ENCODE data around the gene MAD1L1. TPM values are rescaled to one million over a fixed set of nuclear protein-coding genes. Genes with fewer than 3 reads are reported as not detected.

MAD1L1 gene
- total and polyA plus RNA-seq, 2 of the 13 experiments (the other 11 are each of a cell fraction or from before 2014, with no cell fraction given), result 17.4 to 64.7 TPM

GRCh38 chr7:2060701-2061100 is 172.0 kb downstream of the MAD1L1 start:
- Histone ChIP-seq H4K20me1 (ENCODE audit: insufficient read depth, low read length) (no peaks in the 10 kb centered on the region), H3K27ac (ENCODE audit: extremely low read length, insufficient read depth, low read length) (no peak overlapping the region), H3K9me3 (ENCODE audit: low read length) (peaks cover 11% of the 10 kb centered on the region), H3K36me3 (replicated peaks in 1 of 2; ENCODE audit: control insufficient read depth in 1 of 2, insufficient read depth in 2 of 2, low read length in 2 of 2) (peaks cover 7 to 30% of the 10 kb centered on the region in 2 experiments; a peak in 4 of 5 replicates), H3K4me2 (ENCODE audit: low read depth, low read length) (no peak overlapping the region), H3K79me2 (ENCODE audit: insufficient read depth, low read length) (no peaks in the 10 kb centered on the region), H2AFZ (ENCODE audit: low read length) (no peak overlapping the region), H3K4me3 (replicated peaks in 1 of 3; ENCODE audit: insufficient read depth in 1 of 3, low read depth in 2 of 3, low read length in 3 of 3) (no peak overlapping the region), H3K4me1 (ENCODE audit: insufficient read depth, low read length) (no peaks in the 10 kb centered on the region), H3K27me3 (ENCODE audit: control insufficient read depth in 1 of 2, insufficient read depth in 2 of 2, low read length in 2 of 2) (no peaks in the 10 kb centered on the region), H3K9ac (ENCODE audit: insufficient read depth, low read depth, low read length) (no peak overlapping the region)
- no TSS peak for BruUV-seq (replicated peaks)
- no peak for TF ChIP-seq RFXAP (CRISPR knock-in tag; IDR thresholded peaks at IDR 0.05; ENCODE audit: borderline replicate concordance)
- no peak for TF ChIP-seq PRDM10 (CRISPR knock-in tag; IDR thresholded peaks at IDR 0.05; ENCODE audit: low read depth)
- no peak for TF ChIP-seq SIN3A (IDR thresholded peaks at IDR 0.05; ENCODE audit: borderline replicate concordance, low read depth, low read length)
- TF ChIP-seq TBX2 (CRISPR knock-in tag; IDR thresholded peaks at IDR 0.05; ENCODE audit: borderline replicate concordance), result no peak
- no peak for TF ChIP-seq NR2F2 (IDR thresholded peaks at IDR 0.05; ENCODE audit: borderline replicate concordance, low read depth)
- no peak for TF ChIP-seq PAX8 (CRISPR knock-in tag; IDR thresholded peaks at IDR 0.05; ENCODE audit: borderline replicate concordance)
- TF ChIP-seq MXI1 (IDR thresholded peaks at IDR 0.05; ENCODE audit: borderline replicate concordance, low read depth, low read length), result no peak
- TF ChIP-seq ZFP36L2 (CRISPR knock-in tag; IDR thresholded peaks at IDR 0.05), result no peak
- TF ChIP-seq CHD2 (IDR thresholded peaks at IDR 0.05; ENCODE audit: low read depth, low read length), result no peak
- no peak for TF ChIP-seq ZNF10 (CRISPR knock-in tag; IDR thresholded peaks at IDR 0.05; ENCODE audit: borderline replicate concordance, low read depth)
- no peak for TF ChIP-seq KDM2A (CRISPR knock-in tag; IDR thresholded peaks at IDR 0.05; ENCODE audit: borderline replicate concordance, low read depth)
- no peak for TF ChIP-seq PATZ1 (CRISPR knock-in tag; IDR thresholded peaks at IDR 0.05)
- TF ChIP-seq ZNF703 (CRISPR knock-in tag; IDR thresholded peaks at IDR 0.05; ENCODE audit: borderline replicate concordance), result no peak
- TF ChIP-seq ETV5 (CRISPR knock-in tag; IDR thresholded peaks at IDR 0.05; ENCODE audit: borderline replicate concordance), result no peak
- TF ChIP-seq PAXIP1 (CRISPR knock-in tag; conservative IDR thresholded peaks at IDR 0.05), result no peak
- no peak for TF ChIP-seq ZNF350 (CRISPR knock-in tag; IDR thresholded peaks at IDR 0.05; ENCODE audit: borderline replicate concordance, low read depth)
- no peak for TF ChIP-seq SPEN (CRISPR knock-in tag; IDR thresholded peaks at IDR 0.05; ENCODE audit: low read depth)
- FAIRE-seq (no peak), ATAC-seq (no peak), DNase-seq (ENCODE audit: low spot score) (no peak)
- WGBS (ENCODE audit: low lambda C conversion rate), result 96% methylated on average over 11 of the region's 11 CpGs
- intact Hi-C loops (cut with micrococcal nuclease; ENCODE audit: unreplicated experiment), result no loop called here
- in situ Hi-C loops (cut with HindIII; ENCODE audit: extremely low pct_ligation_motif_present, low pct_unique_long_range_greater_than_20kb), result no loop called here
- ChIA-PET POLR2A (no interaction called here), CTCF (ENCODE audit: low intra/inter-chr PET ratio, low total read pairs) (no interaction called here)

Measured in HepG2 (cell line).